Activated B cell treated with CpG ODN at 0.5 μM for 24 hours (primary cell): ENCODE data around the gene FLOT1. TPM values are rescaled to one million over a fixed set of nuclear protein-coding genes. Genes with fewer than 3 reads are reported as not detected.
"Not testable (repeated sequence)": the region's sequence is repeated elsewhere in the genome, so short reads cannot be mapped to it uniquely, and the experiment has no call there.

ENCODE experiments used
- ATAC-seq: fragments of 200-7000 bp; cut with Tn5 transposase; one replicate; pipeline ENCODE4 v1.10.0; 2021; ENCODE audit warnings: low read depth, mild to moderate bottlenecking, moderate library complexity
- CTCF ChIA-PET: fragments of 350-600 bp; sonication (Branson Sonifier 250); formaldehyde crosslinking; loops from one replicate; lab custom pipeline; 2021; ENCODE audit warnings: antibody characterized with exemption; lab: Charles Lee
- POLR2A ChIA-PET: fragments of 350-600 bp; sonication (Branson Sonifier 250); formaldehyde crosslinking; loops from one replicate; lab custom pipeline; 2021; ENCODE audit warnings: antibody characterized with exemption; lab: Charles Lee
- DNase-seq: peaks from one replicate; pipeline ENCODE4 v3.0.0; 2022
- H3K27ac Mint-ChIP-seq: one replicate; pipeline ENCODE4 v1.8.0; 2020; ENCODE audit warnings: mixed read lengths
- H3K27me3 Mint-ChIP-seq: one replicate; pipeline ENCODE4 v1.8.0; 2021; ENCODE audit warnings: mixed read lengths
- H3K36me3 Mint-ChIP-seq: one replicate; pipeline ENCODE4 v1.8.0; 2021; ENCODE audit warnings: low read depth, mixed read lengths
- H3K4me1 Mint-ChIP-seq: one replicate; pipeline ENCODE4 v1.8.0; 2021; ENCODE audit warnings: mixed read lengths
- H3K4me3 Mint-ChIP-seq: one replicate; pipeline ENCODE4 v1.8.0; 2020; ENCODE audit warnings: mild to moderate bottlenecking, mixed read lengths
- H3K9me3 Mint-ChIP-seq: one replicate; pipeline ENCODE4 v1.8.0; 2020; ENCODE audit warnings: mixed read lengths
- intact Hi-C: fragments of 100-400 bp; cut with micrococcal nuclease; formaldehyde crosslinking; loops from one replicate; pipeline ENCODE4 v1.15.1; 2024
- total RNA-seq: library from RNA; stranded (reverse); gene quantifications from 2 replicates; pipeline ENCODE4 v1.2.3, GENCODE V29; 2022
- TF ChIP-seq, protein P1 (sequence below): fragments of 200-600 bp; IDR thresholded peaks from one replicate; pipeline ENCODE4 v1.8.0; 2022; ENCODE audit warnings: antibody characterized with exemption, mild to moderate bottlenecking

The FLOT1 gene
- total RNA-seq, 1 donor from 2014 or later, result 52.0 TPM

DNA sequence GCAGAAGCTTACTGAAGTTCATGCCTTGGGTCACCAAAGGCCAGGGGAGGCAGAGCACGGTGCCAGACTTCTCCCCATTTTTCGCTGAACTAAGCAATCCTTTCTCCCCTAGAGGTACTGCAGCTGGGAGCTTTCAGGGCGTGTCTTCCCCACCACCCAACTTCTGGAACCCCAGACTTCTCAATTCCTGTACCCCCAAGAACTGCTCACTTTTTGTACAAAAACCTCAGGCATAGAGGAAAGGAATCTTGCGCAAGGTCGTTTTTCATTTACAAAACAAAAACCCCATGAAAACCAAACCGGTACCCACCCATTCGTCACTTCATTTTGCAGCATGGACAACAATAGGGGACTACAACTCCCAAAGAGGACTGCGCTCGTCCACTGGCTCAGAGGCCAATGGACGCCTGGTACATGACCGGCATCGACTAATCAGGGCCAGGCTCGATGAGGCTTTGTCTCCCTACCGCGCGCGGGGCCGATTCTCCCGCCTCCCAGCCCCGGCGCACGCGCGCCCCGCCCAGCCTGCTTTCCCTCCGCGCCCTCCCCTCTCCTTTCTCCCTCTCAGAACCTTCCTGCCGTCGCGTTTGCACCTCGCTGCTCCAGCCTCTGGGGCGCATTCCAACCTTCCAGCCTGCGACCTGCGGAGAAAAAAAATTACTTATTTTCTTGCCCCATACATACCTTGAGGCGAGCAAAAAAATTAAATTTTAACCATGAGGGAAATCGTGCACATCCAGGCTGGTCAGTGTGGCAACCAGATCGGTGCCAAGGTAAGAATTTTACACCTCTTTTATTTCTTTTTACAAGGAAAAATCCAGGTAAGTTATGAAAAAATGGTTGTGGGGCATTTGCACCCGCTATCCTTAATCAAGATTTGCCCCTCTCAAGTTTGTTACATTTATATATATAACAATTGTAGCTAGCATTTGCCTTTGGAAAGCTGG, 22.4 kb downstream of the FLOT1 start, which contains the start of gene TUBB:
Gene TUBB, plus strand, starts transcription at position 562 of the 947 bp plus-strand sequence. Its CDS starts 155 bp downstream, at position 717.
- no peaks in the 10 kb centered on the region for H3K9me3 Mint-ChIP-seq

GRCh38 chr6:30719356-30719755, 23.1 kb downstream of the FLOT1 start:
- TF ChIP-seq, protein P1, sequence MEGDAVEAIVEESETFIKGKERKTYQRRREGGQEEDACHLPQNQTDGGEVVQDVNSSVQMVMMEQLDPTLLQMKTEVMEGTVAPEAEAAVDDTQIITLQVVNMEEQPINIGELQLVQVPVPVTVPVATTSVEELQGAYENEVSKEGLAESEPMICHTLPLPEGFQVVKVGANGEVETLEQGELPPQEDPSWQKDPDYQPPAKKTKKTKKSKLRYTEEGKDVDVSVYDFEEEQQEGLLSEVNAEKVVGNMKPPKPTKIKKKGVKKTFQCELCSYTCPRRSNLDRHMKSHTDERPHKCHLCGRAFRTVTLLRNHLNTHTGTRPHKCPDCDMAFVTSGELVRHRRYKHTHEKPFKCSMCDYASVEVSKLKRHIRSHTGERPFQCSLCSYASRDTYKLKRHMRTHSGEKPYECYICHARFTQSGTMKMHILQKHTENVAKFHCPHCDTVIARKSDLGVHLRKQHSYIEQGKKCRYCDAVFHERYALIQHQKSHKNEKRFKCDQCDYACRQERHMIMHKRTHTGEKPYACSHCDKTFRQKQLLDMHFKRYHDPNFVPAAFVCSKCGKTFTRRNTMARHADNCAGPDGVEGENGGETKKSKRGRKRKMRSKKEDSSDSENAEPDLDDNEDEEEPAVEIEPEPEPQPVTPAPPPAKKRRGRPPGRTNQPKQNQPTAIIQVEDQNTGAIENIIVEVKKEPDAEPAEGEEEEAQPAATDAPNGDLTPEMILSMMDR, result no peak
- Mint-ChIP-seq H3K4me1 (peaks cover 73% of the 10 kb centered on the region), H3K27me3 (no peaks in the 10 kb centered on the region), H3K9me3 (no peaks in the 10 kb centered on the region), H3K4me3 (peak overlapping the region; percentile 99), H3K27ac (peak overlapping the region; percentile 97), H3K36me3 (peaks cover 50% of the 10 kb centered on the region)
- intact Hi-C loops, result no loop called here
- DNase-seq (no peak), ATAC-seq (no peak)
- ChIA-PET POLR2A (interaction anchor here (0.7 to 22.6 kb wide), 7 partner anchors 22 to 484 kb away, joined by 3 to 697 read pairs (median 11); partner anchors contain the start of genes DHX16, MRPS18B, NRM and PPP1R10), CTCF (interaction anchor here (3.1 to 20.0 kb wide), 2 partner anchors 31 to 41 kb away, joined by 22 to 576 read pairs; partner anchors contain the start of gene DHX16)

More for the DNA sequence above, 22.4 kb downstream of the FLOT1 start, which contains the start of gene TUBB:
- peaks cover 50% of the 10 kb centered on the region for H3K36me3 Mint-ChIP-seq
- ChIA-PET CTCF (interaction anchor here (3.1 to 20.0 kb wide), 4 partner anchors 11 to 42 kb away, joined by 22 to 576 read pairs (median 28); partner anchors contain the start of genes DHX16 and NRM), POLR2A (interaction anchor here (0.7 to 22.6 kb wide), 11 partner anchors 11 to 209 kb away, joined by 3 to 697 read pairs (median 6); partner anchors contain the start of genes ABCF1, DHX16, MRPS18B and NRM)
- TF ChIP-seq, protein P1, result no peak
- H3K27ac Mint-ChIP-seq, result peak within 1 kb of the TSS; percentile 97
- DNase-seq, result peak; percentile 90
- peak; percentile 60 for ATAC-seq
- peak within 1 kb of the TSS; percentile 99 for H3K4me3 Mint-ChIP-seq
- no peaks in the 10 kb centered on the region for H3K27me3 Mint-ChIP-seq
- H3K4me1 Mint-ChIP-seq, result peaks cover 73% of the 10 kb centered on the region
- intact Hi-C loops, result loop anchor here (2.0 kb wide), 1 partner anchor 23 kb away; the partner anchor contains the start of gene FLOT1

GRCh38 chr6:30717845-30718720, 24.4 kb downstream of the FLOT1 start:
- not testable (repeated sequence) for DNase-seq, ATAC-seq, H3K27me3 Mint-ChIP-seq, H3K9me3 Mint-ChIP-seq
- Mint-ChIP-seq H3K4me3 (peak overlapping the region; percentile 99), H3K27ac (peak overlapping the region; percentile 99), H3K4me1 (peaks cover 65% of the 10 kb centered on the region), H3K36me3 (peaks cover 48% of the 10 kb centered on the region)
- intact Hi-C loops, result loop anchor here (1.0 kb wide), 4 partner anchors 31 to 162 kb away; partner anchors contain the start of genes GNL1, MRPS18B and PPP1R10
- ChIA-PET POLR2A (interaction anchor here (0.5 to 22.6 kb wide), 20 partner anchors 13 to 392 kb away, joined by 3 to 697 read pairs (median 6); partner anchors contain the start of genes ABCF1, DHX16, MRPS18B and NRM), CTCF (interaction anchor here (1.0 to 20.0 kb wide), 6 partner anchors 30 to 176 kb away, joined by 3 to 576 read pairs (median 14); partner anchors contain the start of gene DHX16)

GRCh38 chr6:30717129-30717844, 25.2 kb downstream of the FLOT1 start, which contains the start of gene MDC1:
TSS of gene MDC1 (minus strand) at chr6:30717281. CDS start at chr6:30715175, 2,106 bp downstream.
- ChIA-PET POLR2A (interaction anchor here (0.5 to 22.6 kb wide), 30 partner anchors 13 to 1022 kb away, joined by 3 to 697 read pairs (median 4); partner anchors contain the start of genes ABCF1, DHX16, GNL1 and GTF2H4), CTCF (interaction anchor here (0.7 to 3.1 kb wide), 6 partner anchors 14 to 175 kb away, joined by 3 to 22 read pairs (median 6); no protein-coding TSS in a partner anchor)
- peak; percentile 91 for DNase-seq
- Mint-ChIP-seq H3K27me3 (no peaks in the 10 kb centered on the region), H3K4me3 (peak within 1 kb of the TSS; percentile 99), H3K9me3 (no peaks in the 10 kb centered on the region), H3K27ac (peak within 1 kb of the TSS; percentile 99), H3K36me3 (peaks cover 49% of the 10 kb centered on the region), H3K4me1 (peaks cover 57% of the 10 kb centered on the region)
- intact Hi-C loops, result loop anchor here (1.0 kb wide), 4 partner anchors 30 to 161 kb away; partner anchors contain the start of genes GNL1, MRPS18B and PPP1R10
- ATAC-seq, result peak; percentile 73
- TF ChIP-seq, protein P1, result no peak
